Neuron (in vitro differentiated cells): ENCODE data around the gene ART4.

ENCODE experiments used
- H2AFZ ChIP-seq: one replicate; pipeline ENCODE4 v1.6.1; 2013; ENCODE audit warnings: low read depth, mild to moderate bottlenecking, inconsistent platforms, low read length, moderate library complexity
- H3K27me3 ChIP-seq: one replicate; pipeline ENCODE4 v1.6.1; 2013; ENCODE audit warnings: low read length; ENCODE audit not compliant: insufficient read depth
- H3K36me3 ChIP-seq: one replicate; pipeline ENCODE4 v1.6.1; 2013; ENCODE audit warnings: low read length; ENCODE audit not compliant: insufficient read depth
- H3K4me1 ChIP-seq: one replicate; pipeline ENCODE4 v1.6.1; 2013; ENCODE audit warnings: low read length; ENCODE audit not compliant: insufficient read depth
- H3K4me3 ChIP-seq: 2 replicates; pipeline ENCODE4 v1.5.1; 2013; ENCODE audit warnings: mild to moderate bottlenecking, low read length, moderate library complexity
- H3K9me3 ChIP-seq: one replicate; pipeline ENCODE4 v1.6.1; 2013; ENCODE audit warnings: low read length

Gene ART4

DNA sequence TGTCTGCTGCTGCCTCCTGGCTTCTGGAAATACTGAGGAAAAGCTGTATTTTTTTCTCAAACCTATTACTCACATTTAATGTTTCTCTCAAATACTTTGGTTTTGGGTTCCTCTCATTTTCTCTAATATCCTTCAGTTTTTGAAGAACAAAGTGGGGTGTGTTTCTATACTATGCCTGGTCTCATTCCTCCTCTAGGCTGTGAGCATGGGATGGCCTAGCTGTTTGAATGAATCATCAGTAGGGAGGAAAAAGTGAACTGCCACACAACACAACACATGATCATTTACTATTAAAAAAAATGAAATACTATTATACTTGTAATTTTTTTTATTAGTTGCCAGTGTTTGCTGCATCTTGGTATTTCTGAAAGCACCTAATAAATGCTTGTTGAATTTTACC, 18.1 kb downstream of the ART4 start:
- Histone ChIP-seq H3K27me3 (no peaks in the 10 kb centered on the region), H3K4me1 (no peaks in the 10 kb centered on the region), H3K4me3 (no peak overlapping the region), H2AFZ (no peak overlapping the region), H3K36me3 (no peaks in the 10 kb centered on the region), H3K9me3 (no peaks in the 10 kb centered on the region)

DNA sequence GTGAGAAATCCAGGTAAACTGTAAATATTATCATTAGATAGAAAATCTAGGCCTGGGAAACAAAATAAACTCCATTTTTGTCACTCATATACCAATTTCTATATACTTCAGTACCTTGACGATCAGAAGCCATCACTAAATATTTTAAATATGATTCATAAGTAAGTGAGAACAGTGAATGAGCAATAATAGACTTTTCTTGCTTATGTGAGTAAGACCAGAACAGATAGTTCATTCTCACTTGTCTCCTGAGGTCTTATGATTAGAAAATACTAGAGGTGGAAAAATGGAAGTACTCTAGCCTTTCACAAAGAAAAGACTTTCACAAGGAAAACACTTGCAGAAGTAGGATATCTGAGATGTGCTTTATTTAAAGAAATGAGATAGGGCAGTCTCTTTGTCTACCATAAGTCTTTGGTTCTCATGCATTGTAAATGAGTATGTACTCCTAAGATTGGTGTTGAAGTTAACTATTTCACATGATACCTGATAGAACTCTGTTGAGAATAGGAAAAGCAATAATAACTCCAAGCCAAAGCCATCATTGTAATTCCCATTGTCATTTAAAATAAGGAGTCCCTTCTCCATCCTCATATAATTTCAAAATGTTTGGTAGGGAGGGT, 19.2 kb downstream of the ART4 start:
- H3K4me1 ChIP-seq, result no peaks in the 10 kb centered on the region
- no peaks in the 10 kb centered on the region for H3K36me3 ChIP-seq
- no peak overlapping the region for H3K4me3 ChIP-seq
- no peak overlapping the region for H2AFZ ChIP-seq
- H3K9me3 ChIP-seq, result no peaks in the 10 kb centered on the region
- H3K27me3 ChIP-seq, result no peaks in the 10 kb centered on the region

DNA sequence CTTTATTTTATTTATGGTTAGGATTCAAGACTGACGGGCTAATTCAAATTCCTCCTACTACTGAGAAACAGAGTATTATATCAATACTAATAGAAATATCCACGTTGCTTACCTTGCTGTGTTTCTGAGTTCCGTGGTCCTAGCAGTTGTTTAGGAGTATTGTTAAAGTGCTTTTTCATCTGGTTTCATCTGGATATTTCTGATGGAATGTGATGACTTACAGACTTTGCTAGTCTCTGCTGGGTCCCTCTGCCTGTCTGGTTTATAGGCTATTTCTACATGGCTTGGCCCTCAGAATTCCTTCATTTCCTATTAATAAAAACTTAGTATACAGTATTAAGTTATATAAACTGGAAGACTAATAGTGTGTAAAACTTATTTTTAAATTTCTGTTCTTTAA, 29.3 kb downstream of the ART4 start, which contains the start of gene SMCO3:
Gene SMCO3, minus strand, starts transcription at position 169 of the 400 bp plus-strand sequence. CDS start 7,502 bp downstream, outside the sequence.
- Histone ChIP-seq H3K4me1 (peaks cover 6% of the 10 kb centered on the region), H3K9me3 (no peaks in the 10 kb centered on the region), H3K36me3 (peaks cover 3% of the 10 kb centered on the region), H2AFZ (peak within 1 kb of the TSS; percentile 18), H3K27me3 (no peaks in the 10 kb centered on the region), H3K4me3 (peak within 1 kb of the TSS; percentile 78)

DNA sequence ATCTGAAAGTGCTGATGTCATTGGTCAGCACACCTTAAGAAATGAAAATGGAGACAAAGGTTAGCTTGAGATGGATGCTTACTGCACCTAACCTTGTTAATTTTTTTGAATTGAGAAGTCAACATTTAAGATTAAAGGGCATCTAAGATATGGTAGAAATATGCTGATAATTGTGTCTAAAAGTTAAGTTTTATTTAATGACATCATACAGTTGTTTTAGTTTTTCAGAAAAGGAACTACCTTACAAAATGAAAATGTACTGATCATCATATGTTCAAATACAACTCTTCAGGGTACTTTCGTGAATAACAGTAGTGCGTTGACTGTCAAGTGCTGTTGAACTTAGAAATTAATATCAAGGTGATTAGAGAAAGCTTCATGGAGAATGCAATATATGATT, 31.8 kb downstream of the ART4 start:
- Histone ChIP-seq H3K9me3 (no peaks in the 10 kb centered on the region), H3K4me3 (no peak overlapping the region), H3K27me3 (no peaks in the 10 kb centered on the region), H3K36me3 (peaks cover 3% of the 10 kb centered on the region), H2AFZ (no peak overlapping the region), H3K4me1 (peaks cover 6% of the 10 kb centered on the region)

DNA sequence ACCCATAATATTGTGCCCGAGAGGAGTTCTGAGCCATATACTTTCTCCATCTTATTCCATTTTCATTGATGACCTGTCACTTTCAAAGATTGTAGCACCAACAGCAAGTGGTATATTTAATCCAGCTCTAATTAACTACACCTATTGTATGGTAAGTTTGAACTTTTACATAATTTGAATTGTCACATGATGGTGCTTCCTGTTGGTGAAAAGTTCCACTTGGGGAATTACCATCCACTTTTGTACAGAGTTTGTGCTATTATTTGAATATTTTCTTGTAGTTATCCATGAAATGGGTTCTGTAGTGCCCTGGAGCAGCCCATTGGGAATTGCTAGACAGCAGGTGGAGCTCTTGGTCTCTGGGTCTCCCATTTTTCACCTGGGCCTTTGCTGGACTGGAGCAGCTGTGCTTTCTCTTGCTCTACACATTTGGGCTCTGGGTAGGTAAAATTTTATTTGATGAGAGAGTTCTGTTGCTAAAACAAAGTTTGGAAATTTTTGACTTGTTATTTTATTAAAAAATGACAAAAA, 32.3 kb downstream of the ART4 start:
- Histone ChIP-seq H2AFZ (no peak overlapping the region), H3K9me3 (no peaks in the 10 kb centered on the region), H3K36me3 (peaks cover 5% of the 10 kb centered on the region), H3K27me3 (no peaks in the 10 kb centered on the region), H3K4me3 (no peak overlapping the region), H3K4me1 (peaks cover 6% of the 10 kb centered on the region)

DNA sequence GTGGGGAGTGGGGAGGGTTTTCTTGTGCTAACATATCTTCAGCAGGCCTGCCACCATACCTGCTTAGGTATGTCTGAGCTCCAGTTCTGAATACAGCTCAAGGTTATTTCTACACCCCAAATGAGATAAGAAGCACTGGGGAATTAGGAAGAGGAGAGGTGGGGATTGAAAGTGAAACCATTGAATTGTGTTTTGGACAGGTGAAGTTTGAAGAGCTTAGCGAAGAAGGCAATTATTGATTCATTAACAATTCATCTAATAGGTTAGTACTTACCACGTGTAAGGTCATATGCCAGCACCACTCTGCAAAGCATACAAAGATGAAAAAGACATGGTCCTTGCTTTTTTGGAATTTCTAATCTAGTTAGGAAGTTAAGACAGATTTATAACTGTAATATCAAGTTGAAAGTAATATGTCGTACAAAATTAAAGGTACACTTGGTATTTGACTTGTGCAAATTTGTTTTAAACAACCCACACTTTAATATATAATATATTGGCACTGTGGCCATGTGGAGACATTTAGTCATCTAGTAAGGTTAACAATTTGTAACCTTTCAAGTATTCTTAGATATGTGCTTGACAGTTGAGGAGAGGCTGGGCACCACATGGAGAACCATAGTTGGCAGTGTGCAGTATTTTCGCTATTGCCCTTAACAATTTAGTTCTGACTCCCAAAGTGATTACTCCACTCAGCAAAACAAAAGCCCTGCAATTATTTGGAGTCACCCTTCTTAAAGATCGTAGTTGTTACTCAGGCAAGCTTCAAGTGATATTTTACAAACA, 33.0 kb downstream of the ART4 start:
- Histone ChIP-seq H3K9me3 (no peaks in the 10 kb centered on the region), H3K27me3 (no peaks in the 10 kb centered on the region), H3K4me1 (peaks cover 6% of the 10 kb centered on the region), H3K36me3 (peaks cover 6% of the 10 kb centered on the region), H2AFZ (no peak overlapping the region), H3K4me3 (no peak overlapping the region)

DNA sequence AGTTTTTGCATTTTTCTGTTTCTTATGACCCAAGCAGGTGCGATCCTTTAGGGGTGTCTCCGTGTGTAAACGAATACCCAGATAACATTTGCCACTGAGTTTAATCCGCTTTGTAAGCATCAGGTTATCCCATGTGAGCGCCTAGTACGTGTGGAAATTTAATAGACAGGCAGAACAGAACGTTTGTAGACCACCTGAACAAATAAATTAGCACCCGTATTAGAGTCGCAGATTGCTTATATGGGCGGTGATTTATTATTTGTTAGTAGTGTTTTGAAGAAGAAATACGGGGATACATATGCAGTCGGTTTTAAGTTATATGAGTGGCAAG, 39.5 kb downstream of the ART4 start:
- peaks cover 7% of the 10 kb centered on the region for H3K36me3 ChIP-seq
- H3K27me3 ChIP-seq, result no peaks in the 10 kb centered on the region
- peak overlapping the region; percentile 62 for H2AFZ ChIP-seq
- no peaks in the 10 kb centered on the region for H3K9me3 ChIP-seq
- H3K4me3 ChIP-seq, result peak overlapping the region; percentile 89
- peaks cover 19% of the 10 kb centered on the region for H3K4me1 ChIP-seq

DNA sequence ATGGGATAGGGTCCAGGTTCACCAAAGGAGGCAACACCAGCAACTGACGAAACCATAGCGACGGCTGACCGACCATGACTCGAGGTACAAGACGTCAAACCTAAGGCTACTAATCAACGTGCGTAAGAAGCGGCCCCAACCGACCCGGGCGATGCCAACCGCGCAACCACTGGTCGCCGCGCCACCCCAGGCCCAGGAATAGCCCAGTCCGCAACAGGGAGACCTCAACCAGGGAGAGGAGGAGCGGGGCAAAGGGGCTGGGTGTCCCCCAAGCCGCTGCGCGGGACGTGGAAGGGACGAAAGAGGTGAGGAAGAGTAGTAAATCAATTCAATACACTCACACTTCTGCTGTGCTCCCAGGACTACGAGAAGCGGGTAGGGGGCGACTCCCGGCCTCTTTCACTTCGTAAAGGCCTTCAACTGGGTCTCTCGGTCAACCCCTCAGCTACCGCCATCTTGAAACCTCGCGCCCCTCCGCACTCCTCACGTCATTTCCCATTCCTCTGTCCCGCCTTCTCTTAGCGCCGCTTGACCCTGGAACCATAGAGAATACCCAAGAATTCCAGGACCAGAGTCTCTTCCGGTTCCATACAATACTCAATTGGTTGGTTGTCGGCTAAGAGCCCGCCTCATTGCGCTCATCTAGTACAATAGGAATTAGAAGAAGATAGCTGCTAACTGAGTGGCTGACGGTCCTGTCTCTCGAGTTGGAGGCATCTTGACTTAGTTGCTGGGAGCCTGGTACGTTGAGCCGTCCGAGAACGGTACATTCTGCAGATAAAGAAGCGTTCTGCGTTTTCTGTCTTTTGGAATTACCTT, 40.1 kb downstream of the ART4 start, which contains the start of the genes C12orf60 and WBP11:
Gene C12orf60, plus strand, starts transcription at position 660 of the 819 bp plus-strand sequence. CDS start 19,266 bp downstream, outside the sequence.
Gene WBP11, minus strand, starts transcription at position 468 of the 819 bp plus-strand sequence. CDS start 2,095 bp downstream, outside the sequence.
- peaks cover 13% of the 10 kb centered on the region for H3K36me3 ChIP-seq
- H3K4me1 ChIP-seq, result peaks cover 19% of the 10 kb centered on the region
- H3K4me3 ChIP-seq, result peak within 1 kb of the TSS; percentile 89
- peak within 1 kb of the TSS; percentile 62 for H2AFZ ChIP-seq
- H3K9me3 ChIP-seq, result no peaks in the 10 kb centered on the region
- H3K27me3 ChIP-seq, result no peaks in the 10 kb centered on the region

DNA sequence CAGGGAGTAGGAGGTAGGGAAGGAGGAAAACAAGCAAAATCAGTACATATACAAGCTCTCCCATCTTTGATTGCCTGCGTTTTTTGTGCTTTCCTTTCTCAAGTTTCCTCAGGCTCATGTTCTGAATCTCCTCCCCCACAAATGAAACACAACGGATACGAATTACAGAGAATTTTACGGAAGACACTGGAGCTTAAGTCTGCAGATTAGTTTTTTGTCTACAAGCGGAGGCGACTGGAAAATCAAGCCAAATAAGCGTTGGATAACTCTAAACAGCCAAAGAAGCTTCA, 40.7 kb downstream of the ART4 start:
- Histone ChIP-seq H3K27me3 (no peaks in the 10 kb centered on the region), H3K4me3 (peak overlapping the region; percentile 89), H3K9me3 (no peaks in the 10 kb centered on the region), H3K36me3 (peaks cover 19% of the 10 kb centered on the region), H3K4me1 (peaks cover 19% of the 10 kb centered on the region), H2AFZ (no peak overlapping the region)

DNA sequence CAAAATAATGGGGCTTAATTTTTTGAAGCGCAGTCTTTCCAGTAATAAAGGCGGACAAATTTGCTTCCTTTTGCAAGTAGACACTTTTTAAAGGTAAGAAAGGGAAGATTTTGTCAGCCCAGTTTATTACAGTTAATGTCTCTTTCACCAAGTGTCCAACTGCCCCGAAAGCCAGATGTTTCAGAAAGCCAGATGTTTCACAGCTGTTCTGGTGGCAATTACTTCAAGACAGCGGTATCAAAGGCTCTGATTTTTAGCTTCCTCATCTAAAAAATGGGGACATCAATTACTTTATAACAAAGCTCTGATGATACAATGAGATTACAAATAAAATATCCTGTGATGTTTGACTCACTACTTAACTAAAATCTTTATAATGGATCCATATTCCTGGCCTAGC, 41.1 kb downstream of the ART4 start:
- Histone ChIP-seq H3K4me3 (peak overlapping the region; percentile 89), H3K36me3 (peaks cover 23% of the 10 kb centered on the region), H3K27me3 (no peaks in the 10 kb centered on the region), H3K4me1 (peaks cover 19% of the 10 kb centered on the region), H3K9me3 (no peaks in the 10 kb centered on the region), H2AFZ (no peak overlapping the region)

DNA sequence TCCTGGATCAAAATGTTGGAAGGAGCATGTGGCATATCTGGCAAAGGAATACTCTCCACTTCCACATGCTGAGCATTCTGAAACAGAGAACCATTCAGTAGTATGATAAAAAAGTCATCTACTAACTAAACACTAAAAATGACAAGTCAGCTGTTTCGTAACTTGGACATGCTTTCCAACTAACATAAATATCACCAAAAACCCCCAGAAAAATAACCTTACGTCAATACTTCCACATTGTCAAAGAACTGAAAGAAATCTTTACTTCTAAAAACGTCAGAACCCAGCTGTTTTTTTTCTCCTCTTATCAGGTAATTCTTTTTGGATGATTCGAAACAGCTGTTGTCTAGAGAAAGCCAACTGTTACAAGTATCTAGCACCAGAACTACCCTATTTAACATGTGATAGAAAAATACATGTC, 48.3 kb downstream of the ART4 start:
- no peaks in the 10 kb centered on the region for H3K27me3 ChIP-seq
- H3K36me3 ChIP-seq, result peaks cover 89% of the 10 kb centered on the region
- no peaks in the 10 kb centered on the region for H3K4me1 ChIP-seq
- H3K4me3 ChIP-seq, result no peak overlapping the region
- no peaks in the 10 kb centered on the region for H3K9me3 ChIP-seq
- H2AFZ ChIP-seq, result no peak overlapping the region

DNA sequence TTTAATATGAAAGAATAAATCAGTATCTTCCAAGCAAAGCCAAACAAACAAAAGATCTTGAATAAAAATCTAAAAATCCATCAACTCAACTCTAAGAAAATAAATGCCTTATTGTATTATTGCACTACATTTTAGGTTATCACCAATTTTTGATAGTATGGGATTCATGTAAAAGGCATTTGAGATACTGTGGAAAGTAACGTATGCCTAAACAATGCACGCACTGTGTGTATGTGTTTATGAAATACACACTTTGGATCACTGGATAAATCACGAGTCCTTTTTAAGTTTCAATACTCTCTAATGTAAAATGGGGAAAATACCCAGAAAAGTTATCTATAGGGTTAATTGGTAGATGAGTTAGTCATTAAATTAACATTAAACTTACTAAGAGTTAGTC, 57.8 kb downstream of the ART4 start:
- no peak overlapping the region for H3K4me3 ChIP-seq
- no peak overlapping the region for H2AFZ ChIP-seq
- no peaks in the 10 kb centered on the region for H3K27me3 ChIP-seq
- H3K9me3 ChIP-seq, result no peaks in the 10 kb centered on the region
- H3K4me1 ChIP-seq, result no peaks in the 10 kb centered on the region
- peaks cover 50% of the 10 kb centered on the region for H3K36me3 ChIP-seq

DNA sequence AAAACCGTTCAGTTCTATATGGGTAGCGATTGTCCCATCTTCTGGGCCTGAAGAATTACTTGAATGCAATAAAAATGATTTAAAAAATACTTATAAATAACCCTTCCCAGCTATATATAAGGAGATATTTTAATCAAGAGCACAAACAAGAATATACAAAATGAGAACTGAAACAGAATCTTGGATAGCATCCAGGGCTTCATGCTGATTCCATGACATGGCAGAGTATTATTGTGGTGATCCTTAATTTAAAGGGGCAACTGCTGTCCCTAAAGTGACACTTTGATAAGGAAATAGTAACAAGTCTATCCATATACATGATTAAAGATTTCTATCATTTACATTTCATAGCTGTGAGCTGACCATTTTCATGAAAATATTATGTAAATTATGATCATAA, 58.9 kb downstream of the ART4 start:
- Histone ChIP-seq H3K9me3 (no peaks in the 10 kb centered on the region), H3K4me1 (peaks cover 3% of the 10 kb centered on the region), H3K4me3 (no peak overlapping the region), H3K36me3 (peaks cover 39% of the 10 kb centered on the region), H2AFZ (no peak overlapping the region), H3K27me3 (no peaks in the 10 kb centered on the region)
